Type B pancreatic cell (in vitro differentiated cells): Measurements from ENCODE around the gene POMC. TPM values are rescaled to one million over a fixed set of nuclear protein-coding genes. Genes with fewer than 3 reads are reported as not detected.
"Not testable (repeated sequence)": the region's sequence is repeated elsewhere in the genome, so short reads cannot be mapped to it uniquely, and the experiment has no call there.

Source experiments
- DNase-seq: peaks from one replicate; pipeline ENCODE4 v3.0.0; 2021; ENCODE audit warnings: mixed read lengths; ENCODE audit not compliant: unreplicated experiment; ENCODE audit errors: extremely low spot score
- H3K27ac Mint-ChIP-seq: 2 replicates; pipeline ENCODE4 v1.8.0; 2021; ENCODE audit warnings: mild to moderate bottlenecking, mixed read lengths
- H3K27me3 Mint-ChIP-seq: 2 replicates; pipeline ENCODE4 v1.8.0; 2021; ENCODE audit warnings: mixed read lengths
- H3K36me3 Mint-ChIP-seq: 2 replicates; pipeline ENCODE4 v1.8.0; 2021; ENCODE audit warnings: mixed read lengths
- H3K4me1 Mint-ChIP-seq: one replicate; pipeline ENCODE4 v1.8.0; 2021; ENCODE audit warnings: mixed read lengths; ENCODE audit not compliant: unreplicated experiment
- H3K4me3 Mint-ChIP-seq: 2 replicates; pipeline ENCODE4 v1.8.0; 2021; ENCODE audit warnings: mild to moderate bottlenecking, mixed read lengths
- H3K9me3 Mint-ChIP-seq: 2 replicates; pipeline ENCODE4 v1.8.0; 2021; ENCODE audit warnings: mixed read lengths
- total RNA-seq: library from RNA; stranded (reverse); gene quantifications from 2 replicates; pipeline ENCODE4 v1.2.1, GENCODE V29; 2021; ENCODE audit warnings: low replicate concordance
- TF ChIP-seq, protein P1 (sequence below): fragments of 200-600 bp; sonication (generic); conservative IDR thresholded peaks from 2 replicates; pipeline ENCODE4 v1.5.0; 2021; ENCODE audit warnings: antibody characterized with exemption, mild to moderate bottlenecking

Gene POMC
- total RNA-seq, 1 donor from 2014 or later, result 0.87 TPM

DNA sequence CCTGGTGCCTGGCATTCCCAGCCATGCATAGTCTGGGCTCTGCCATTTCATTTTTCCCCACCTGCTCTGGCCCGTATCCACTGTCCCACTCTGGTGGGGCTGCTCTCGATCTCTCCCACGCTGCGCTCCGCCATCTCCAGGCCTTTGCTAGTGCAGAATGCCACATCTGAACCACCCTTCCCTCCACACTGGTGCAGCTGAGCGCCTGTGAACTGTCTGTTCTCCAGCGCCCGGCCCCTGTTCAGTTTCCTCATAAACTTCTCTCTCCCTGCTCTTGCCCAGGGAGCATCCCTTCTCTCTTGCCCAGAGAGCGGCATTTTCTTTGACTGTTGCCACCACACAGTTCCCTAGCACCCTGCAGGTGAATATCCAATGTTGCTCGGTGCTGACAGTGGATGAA lies 21.5 kb downstream of the POMC start:
- no peaks in the 10 kb centered on the region for H3K4me1 Mint-ChIP-seq
- H3K27ac Mint-ChIP-seq, result no peak overlapping the region
- DNase-seq, result no peak
- no peak overlapping the region for H3K4me3 Mint-ChIP-seq
- H3K27me3 Mint-ChIP-seq, result no peaks in the 10 kb centered on the region
- H3K36me3 Mint-ChIP-seq, result peaks cover 3% of the 10 kb centered on the region
- H3K9me3 Mint-ChIP-seq, result no peaks in the 10 kb centered on the region
- TF ChIP-seq, protein P1, sequence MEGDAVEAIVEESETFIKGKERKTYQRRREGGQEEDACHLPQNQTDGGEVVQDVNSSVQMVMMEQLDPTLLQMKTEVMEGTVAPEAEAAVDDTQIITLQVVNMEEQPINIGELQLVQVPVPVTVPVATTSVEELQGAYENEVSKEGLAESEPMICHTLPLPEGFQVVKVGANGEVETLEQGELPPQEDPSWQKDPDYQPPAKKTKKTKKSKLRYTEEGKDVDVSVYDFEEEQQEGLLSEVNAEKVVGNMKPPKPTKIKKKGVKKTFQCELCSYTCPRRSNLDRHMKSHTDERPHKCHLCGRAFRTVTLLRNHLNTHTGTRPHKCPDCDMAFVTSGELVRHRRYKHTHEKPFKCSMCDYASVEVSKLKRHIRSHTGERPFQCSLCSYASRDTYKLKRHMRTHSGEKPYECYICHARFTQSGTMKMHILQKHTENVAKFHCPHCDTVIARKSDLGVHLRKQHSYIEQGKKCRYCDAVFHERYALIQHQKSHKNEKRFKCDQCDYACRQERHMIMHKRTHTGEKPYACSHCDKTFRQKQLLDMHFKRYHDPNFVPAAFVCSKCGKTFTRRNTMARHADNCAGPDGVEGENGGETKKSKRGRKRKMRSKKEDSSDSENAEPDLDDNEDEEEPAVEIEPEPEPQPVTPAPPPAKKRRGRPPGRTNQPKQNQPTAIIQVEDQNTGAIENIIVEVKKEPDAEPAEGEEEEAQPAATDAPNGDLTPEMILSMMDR, result no peak

DNA sequence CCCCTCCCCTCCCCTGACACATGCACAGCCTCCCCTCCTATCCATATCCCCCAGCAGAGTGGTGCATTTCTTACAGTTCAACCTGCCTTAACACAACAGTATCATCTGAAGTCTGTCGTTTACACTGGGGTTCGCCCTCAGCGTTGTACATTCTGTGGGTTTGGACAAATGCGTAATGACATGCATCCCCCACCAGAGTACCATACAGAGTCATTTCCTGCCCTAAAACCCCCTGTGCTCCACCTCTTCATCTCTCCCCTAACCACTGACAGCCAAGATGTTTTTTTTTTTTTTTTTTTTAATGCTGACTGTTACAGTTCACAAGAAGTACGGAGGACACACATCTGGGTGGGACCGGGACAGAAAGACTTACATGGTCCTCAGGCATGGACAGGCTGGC lies 22.6 kb downstream of the POMC start:
- peaks cover 3% of the 10 kb centered on the region for H3K36me3 Mint-ChIP-seq
- no peak for DNase-seq
- no peak overlapping the region for H3K27ac Mint-ChIP-seq
- no peaks in the 10 kb centered on the region for H3K4me1 Mint-ChIP-seq
- no peaks in the 10 kb centered on the region for H3K9me3 Mint-ChIP-seq
- TF ChIP-seq, protein P1, result no peak
- no peak overlapping the region for H3K4me3 Mint-ChIP-seq
- no peaks in the 10 kb centered on the region for H3K27me3 Mint-ChIP-seq

DNA sequence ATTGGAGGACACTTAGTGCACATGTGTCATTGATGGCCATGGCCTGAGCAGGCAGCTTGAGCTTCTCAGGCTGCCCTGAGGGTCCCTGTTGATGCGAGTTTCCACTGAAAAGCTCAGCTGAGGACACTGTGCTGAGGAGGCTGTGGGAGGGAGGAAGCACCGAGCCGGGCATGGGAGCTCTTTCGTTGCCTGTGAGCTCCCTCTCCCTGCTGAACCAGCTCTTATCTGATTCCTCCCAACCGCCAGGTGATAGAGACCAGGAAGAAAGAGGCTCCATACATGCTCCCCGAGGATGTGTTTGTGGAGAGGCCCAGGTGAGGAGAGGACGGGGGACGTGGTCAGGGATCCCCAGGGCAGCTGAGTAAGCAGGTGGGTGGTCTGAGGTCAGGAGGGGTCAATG lies 27.3 kb downstream of the POMC start:
- H3K36me3 Mint-ChIP-seq, result peaks cover 8% of the 10 kb centered on the region
- H3K9me3 Mint-ChIP-seq, result no peaks in the 10 kb centered on the region
- no peak overlapping the region for H3K4me3 Mint-ChIP-seq

DNA sequence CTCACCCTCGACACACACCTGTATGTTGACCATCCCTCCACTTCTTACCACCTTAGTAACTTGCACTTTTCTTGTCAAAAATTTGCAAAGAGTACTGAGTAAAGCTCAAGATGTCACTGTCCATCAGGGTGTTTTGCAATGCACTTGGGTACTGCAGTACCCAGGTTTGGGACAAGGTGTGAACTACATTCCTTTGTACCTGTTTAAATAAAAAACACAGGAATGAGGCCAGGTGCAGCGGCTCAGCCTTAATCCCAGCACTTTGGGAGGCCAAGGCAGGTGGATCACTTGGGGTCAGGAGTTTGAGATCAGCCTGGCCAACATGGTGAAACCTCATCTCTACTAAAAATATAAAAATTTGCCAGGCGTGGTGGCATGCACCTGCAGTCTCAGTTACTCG lies 27.8 kb downstream of the POMC start:
- not testable (repeated sequence) for DNase-seq, H3K4me1 Mint-ChIP-seq, H3K27ac Mint-ChIP-seq, H3K27me3 Mint-ChIP-seq, H3K9me3 Mint-ChIP-seq, H3K4me3 Mint-ChIP-seq
- peaks cover 12% of the 10 kb centered on the region for H3K36me3 Mint-ChIP-seq

More for the DNA sequence above, 27.3 kb downstream of the POMC start:
- TF ChIP-seq, protein P1, result no peak
- no peaks in the 10 kb centered on the region for H3K4me1 Mint-ChIP-seq
- DNase-seq, result no peak
- no peaks in the 10 kb centered on the region for H3K27me3 Mint-ChIP-seq
- no peak overlapping the region for H3K27ac Mint-ChIP-seq

DNA sequence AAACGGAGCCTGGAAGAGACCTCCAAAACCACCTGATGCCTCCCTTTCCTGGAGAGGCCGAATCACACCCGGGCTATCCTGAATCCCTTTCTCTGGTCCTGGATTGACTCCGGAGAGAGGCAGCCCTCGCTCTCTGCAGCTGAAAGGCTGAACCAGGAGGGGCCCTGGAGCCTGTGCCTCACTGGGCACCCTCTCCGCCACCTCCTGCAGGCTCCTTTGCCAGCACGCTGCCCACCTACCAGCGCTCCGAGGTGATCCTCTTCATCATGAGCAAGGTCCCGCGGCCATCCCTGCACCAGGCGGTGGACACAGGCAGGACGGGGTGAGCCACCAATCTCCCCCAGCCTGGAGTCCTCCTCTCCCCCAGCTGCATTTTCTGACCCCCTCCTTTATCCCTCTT lies 35.7 kb downstream of the POMC start:
- TF ChIP-seq, protein P1, result no peak
- Mint-ChIP-seq H3K27me3 (no peaks in the 10 kb centered on the region), H3K36me3 (peaks cover 4% of the 10 kb centered on the region), H3K27ac (peak overlapping the region; percentile 66), H3K4me3 (no peak overlapping the region), H3K9me3 (no peaks in the 10 kb centered on the region), H3K4me1 (peaks cover 10% of the 10 kb centered on the region)
- no peak for DNase-seq

DNA sequence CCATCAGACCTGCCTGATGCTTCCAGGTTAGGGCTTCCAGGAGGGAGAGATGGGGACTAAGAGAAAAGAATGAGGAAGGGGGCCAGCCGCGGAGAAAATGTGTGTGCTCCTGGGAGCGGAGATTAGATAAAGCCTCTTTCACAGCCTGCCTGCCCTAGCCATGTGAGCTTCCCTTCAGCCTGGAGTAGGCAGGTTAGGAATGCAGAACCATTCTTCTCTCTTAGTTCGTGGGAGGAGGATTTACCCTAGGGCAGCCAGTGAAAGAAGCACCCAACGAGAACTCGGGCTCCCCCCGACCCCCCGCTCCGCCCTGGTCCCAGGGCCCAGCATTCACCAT lies 36.1 kb downstream of the POMC start:
- peaks cover 10% of the 10 kb centered on the region for H3K4me1 Mint-ChIP-seq
- H3K36me3 Mint-ChIP-seq, result peaks cover 4% of the 10 kb centered on the region
- peak overlapping the region; percentile 75 for H3K4me3 Mint-ChIP-seq
- no peaks in the 10 kb centered on the region for H3K27me3 Mint-ChIP-seq
- TF ChIP-seq, protein P1, result no peak
- peak overlapping the region; percentile 66 for H3K27ac Mint-ChIP-seq
- no peaks in the 10 kb centered on the region for H3K9me3 Mint-ChIP-seq
- DNase-seq, result no peak
